Left ventricle myocardium inferior (tissue), 1 donor: ENCODE measurements around the gene PPP1R9A. TPM values are rescaled to one million over a fixed set of nuclear protein-coding genes. Genes with fewer than 3 reads are reported as not detected.

Source experiments
- DNase-seq: peaks from one replicate; pipeline ENCODE4 v3.0.0-alpha.2; 2020
- H3K27ac ChIP-seq: fragments of 200-600 bp; replicated peaks from 2 replicates; pipeline ENCODE4 v1.8.0; 2021
- H3K27me3 ChIP-seq: fragments of 200-600 bp; 2 replicates; pipeline ENCODE4 v1.8.0; 2021; ENCODE audit warnings: low read depth
- H3K36me3 ChIP-seq: fragments of 200-600 bp; 2 replicates; pipeline ENCODE4 v1.8.0; 2021
- H3K4me1 ChIP-seq: fragments of 200-600 bp; 2 replicates; pipeline ENCODE4 v1.8.0; 2021
- H3K4me3 ChIP-seq: fragments of 200-600 bp; 2 replicates; pipeline ENCODE4 v1.8.0; 2021; ENCODE audit warnings: mild to moderate bottlenecking, moderate library complexity
- H3K9me3 ChIP-seq: fragments of 200-600 bp; replicated peaks from 2 replicates; pipeline ENCODE4 v1.8.0; 2021
- intact Hi-C: fragments of 100-400 bp; cut with micrococcal nuclease; formaldehyde crosslinking; loops from one replicate; pipeline ENCODE4 v1.11.0; 2022
- total RNA-seq: library from RNA; stranded (reverse); fragmentation: NEBNext Ultra II Directional; extraction: Animal tissue kit (Norgen Biotek cat#: 25700); gene quantifications from one replicate; pipeline ENCODE4 v1.2.1, GENCODE V29; 2021
- TF ChIP-seq, protein P1 (sequence below): fragments of 200-600 bp; IDR thresholded peaks from 2 replicates; pipeline ENCODE4 v1.8.0; 2021; ENCODE audit warnings: antibody characterized with exemption, mild to moderate bottlenecking, borderline replicate concordance
- donor health status: DM: no; HTN: yes; CAD: no; lungs with severe emphysema.

The PPP1R9A gene
- total RNA-seq, 1 donor from 2014 or later: 27.6 TPM

DNA sequence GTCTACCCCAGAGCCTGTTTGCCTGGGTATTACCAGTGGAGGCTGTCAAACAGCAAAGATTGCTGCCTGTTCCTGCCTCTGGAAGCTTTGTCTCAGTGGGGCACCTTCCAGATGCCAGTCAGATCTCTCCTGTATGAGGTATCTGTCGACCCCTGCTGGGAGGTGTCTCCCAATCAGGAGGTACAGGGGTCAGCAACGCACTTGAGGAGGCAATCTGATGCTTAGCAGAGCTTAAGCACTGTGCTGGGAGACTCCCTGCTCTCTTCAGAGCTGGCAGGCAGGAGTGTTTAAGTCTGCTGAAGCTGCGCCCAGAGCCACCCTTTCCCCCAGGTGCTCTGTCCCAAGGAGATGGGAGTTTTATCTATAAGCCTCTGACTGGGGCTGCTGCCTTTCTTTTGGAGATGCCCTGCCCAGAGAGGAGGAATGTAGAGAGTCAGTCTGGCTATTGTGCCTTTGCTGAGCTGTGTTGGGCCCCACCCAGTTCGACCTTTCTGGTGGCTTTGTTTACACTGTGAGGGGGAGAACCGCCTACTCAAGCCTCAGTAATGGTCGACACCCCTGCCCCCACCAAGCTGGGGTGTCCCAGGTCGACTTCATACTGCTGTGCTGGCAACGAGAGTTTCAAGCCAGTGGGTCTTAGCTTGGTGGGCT lies 62.2 kb downstream of the PPP1R9A start:
- no peaks in the 10 kb centered on the region for H3K36me3 ChIP-seq
- intact Hi-C loops: no loop called here
- H3K9me3 ChIP-seq: peaks cover 13% of the 10 kb centered on the region
- no peaks in the 10 kb centered on the region for H3K27me3 ChIP-seq
- no peak for DNase-seq
- H3K27ac ChIP-seq: no peak overlapping the region
- H3K4me3 ChIP-seq: no peak overlapping the region
- H3K4me1 ChIP-seq: peaks cover 21% of the 10 kb centered on the region
- TF ChIP-seq, protein P1, sequence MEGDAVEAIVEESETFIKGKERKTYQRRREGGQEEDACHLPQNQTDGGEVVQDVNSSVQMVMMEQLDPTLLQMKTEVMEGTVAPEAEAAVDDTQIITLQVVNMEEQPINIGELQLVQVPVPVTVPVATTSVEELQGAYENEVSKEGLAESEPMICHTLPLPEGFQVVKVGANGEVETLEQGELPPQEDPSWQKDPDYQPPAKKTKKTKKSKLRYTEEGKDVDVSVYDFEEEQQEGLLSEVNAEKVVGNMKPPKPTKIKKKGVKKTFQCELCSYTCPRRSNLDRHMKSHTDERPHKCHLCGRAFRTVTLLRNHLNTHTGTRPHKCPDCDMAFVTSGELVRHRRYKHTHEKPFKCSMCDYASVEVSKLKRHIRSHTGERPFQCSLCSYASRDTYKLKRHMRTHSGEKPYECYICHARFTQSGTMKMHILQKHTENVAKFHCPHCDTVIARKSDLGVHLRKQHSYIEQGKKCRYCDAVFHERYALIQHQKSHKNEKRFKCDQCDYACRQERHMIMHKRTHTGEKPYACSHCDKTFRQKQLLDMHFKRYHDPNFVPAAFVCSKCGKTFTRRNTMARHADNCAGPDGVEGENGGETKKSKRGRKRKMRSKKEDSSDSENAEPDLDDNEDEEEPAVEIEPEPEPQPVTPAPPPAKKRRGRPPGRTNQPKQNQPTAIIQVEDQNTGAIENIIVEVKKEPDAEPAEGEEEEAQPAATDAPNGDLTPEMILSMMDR: no peak

DNA sequence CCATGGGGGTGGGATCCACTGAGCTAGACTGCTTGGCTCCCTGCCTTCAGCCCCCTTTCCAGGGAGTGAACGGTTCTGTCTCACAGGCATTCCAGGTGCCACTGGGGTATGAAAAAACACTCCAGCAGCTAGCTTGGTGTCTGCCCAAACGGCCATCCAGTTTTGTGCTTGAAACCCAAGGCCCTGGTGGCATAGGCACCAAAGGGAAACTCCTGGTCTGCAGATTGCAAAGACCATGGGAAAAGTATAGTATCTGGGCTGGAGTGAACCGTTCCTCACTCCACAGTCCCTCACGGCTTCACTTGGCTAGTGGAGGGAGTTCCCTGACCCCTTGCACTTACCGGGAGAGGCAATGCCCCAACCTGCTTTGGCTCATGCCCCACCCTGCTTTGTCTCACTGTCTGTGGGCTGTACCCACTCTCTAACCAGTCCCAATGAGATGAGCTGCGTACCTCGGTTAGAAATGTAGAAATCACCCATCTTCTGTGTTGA lies 62.7 kb downstream of the PPP1R9A start:
- Histone ChIP-seq H3K4me3 (no peak overlapping the region), H3K36me3 (no peaks in the 10 kb centered on the region), H3K4me1 (peaks cover 21% of the 10 kb centered on the region), H3K9me3 (peaks cover 7% of the 10 kb centered on the region), H3K27ac (no peak overlapping the region), H3K27me3 (no peaks in the 10 kb centered on the region)
- TF ChIP-seq, protein P1: no peak
- no peak for DNase-seq
- intact Hi-C loops: no loop called here

DNA sequence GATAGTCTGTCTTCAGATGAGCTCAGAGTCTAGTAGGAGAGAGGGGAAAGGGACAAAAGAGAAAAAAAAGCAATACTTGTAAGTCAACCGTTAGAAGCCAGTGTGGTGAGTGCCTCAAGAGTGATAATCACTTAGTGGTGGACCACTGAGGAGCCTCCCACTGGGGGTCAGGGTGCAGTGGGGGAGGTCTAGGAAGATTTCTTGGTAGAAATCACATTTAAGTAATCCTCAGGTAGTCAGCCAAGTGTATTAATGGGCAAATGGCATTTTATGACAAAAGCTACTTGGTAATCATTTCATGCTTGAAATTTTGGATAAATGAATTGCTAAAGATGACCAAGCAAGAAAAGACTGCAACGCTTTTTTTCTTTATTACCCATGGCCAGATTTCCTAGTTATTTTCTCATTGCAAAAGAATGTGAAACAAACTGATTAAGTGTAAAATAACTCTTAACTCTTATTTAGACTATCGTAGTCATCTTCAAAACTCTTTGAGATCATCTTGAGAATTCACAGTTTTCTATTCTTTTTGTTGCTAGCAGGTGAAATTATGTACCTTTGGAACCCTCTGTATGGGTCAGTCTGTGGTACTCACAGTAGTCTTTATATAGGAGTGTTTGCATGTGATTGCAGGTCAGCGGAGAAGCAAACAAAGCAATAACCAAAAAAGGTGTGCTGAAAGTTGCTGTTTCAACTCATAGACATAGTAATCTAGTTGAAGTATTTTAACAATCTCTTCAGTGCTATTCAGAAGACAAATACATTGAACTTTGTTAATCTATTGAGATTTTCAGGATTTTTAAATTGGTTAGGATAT lies 63.9 kb downstream of the PPP1R9A start:
- TF ChIP-seq, protein P1: no peak
- Histone ChIP-seq H3K27me3 (no peaks in the 10 kb centered on the region), H3K36me3 (no peaks in the 10 kb centered on the region), H3K4me3 (no peak overlapping the region), H3K4me1 (peaks cover 29% of the 10 kb centered on the region), H3K27ac (no peak overlapping the region), H3K9me3 (no peaks in the 10 kb centered on the region)
- intact Hi-C loops: no loop called here
- DNase-seq: no peak

DNA sequence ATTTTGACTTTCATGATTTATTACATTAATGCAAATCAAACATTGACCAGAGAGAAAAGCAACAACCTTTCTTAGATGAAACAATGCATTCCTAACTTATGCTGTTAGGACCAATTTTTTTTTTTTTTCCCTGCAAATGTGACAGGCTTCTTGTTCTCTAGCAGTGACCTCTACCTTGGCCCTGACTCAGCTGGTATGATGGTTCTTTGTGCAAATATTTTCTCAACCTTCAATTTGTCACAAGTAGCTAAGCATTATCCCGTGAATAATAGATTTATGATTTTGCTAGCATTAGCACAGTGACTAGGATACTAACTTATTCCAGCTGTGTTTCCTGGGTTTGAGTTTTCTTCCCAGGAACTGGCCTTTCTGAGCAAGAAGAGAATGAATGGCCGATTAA lies 64.9 kb downstream of the PPP1R9A start:
- intact Hi-C loops: no loop called here
- Histone ChIP-seq H3K27me3 (no peaks in the 10 kb centered on the region), H3K27ac (no peak overlapping the region), H3K4me3 (no peak overlapping the region), H3K4me1 (peaks cover 29% of the 10 kb centered on the region), H3K9me3 (no peaks in the 10 kb centered on the region), H3K36me3 (no peaks in the 10 kb centered on the region)
- TF ChIP-seq, protein P1: no peak
- no peak for DNase-seq

DNA sequence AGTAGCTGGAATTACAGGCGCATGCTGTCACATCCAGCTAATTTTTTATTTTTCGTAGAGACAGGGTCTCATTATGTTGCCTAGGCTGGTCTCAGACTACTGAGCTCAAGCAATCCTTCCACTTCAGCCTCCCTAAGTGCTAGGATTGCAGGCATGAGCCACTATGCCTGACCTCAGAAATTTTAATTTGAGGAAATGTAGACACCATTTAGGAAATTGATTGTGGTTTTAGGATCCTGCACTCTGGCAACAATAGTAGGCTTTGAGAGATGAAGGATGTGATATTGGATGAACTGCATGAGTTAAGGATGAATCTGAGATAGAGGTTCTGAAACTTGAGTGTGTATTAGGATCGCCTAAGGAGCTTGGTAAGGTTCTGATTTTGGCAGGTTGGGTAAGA lies 66.5 kb downstream of the PPP1R9A start:
- intact Hi-C loops: no loop called here
- Histone ChIP-seq H3K9me3 (no peaks in the 10 kb centered on the region), H3K4me3 (no peak overlapping the region), H3K4me1 (peaks cover 29% of the 10 kb centered on the region), H3K27me3 (no peaks in the 10 kb centered on the region), H3K27ac (no peak overlapping the region), H3K36me3 (no peaks in the 10 kb centered on the region)
- TF ChIP-seq, protein P1: no peak
- DNase-seq: no peak
